GM19395 (cell line): ENCODE results near the gene IL19.

Source experiments
- ATAC-seq: cut with Tn5 transposase; IDR thresholded peaks from one replicate; pipeline ENCODE4 v1.9.1; 2021; ENCODE audit warnings: mild to moderate bottlenecking, moderate library complexity; ENCODE audit not compliant: unreplicated experiment

Gene IL19

DNA sequence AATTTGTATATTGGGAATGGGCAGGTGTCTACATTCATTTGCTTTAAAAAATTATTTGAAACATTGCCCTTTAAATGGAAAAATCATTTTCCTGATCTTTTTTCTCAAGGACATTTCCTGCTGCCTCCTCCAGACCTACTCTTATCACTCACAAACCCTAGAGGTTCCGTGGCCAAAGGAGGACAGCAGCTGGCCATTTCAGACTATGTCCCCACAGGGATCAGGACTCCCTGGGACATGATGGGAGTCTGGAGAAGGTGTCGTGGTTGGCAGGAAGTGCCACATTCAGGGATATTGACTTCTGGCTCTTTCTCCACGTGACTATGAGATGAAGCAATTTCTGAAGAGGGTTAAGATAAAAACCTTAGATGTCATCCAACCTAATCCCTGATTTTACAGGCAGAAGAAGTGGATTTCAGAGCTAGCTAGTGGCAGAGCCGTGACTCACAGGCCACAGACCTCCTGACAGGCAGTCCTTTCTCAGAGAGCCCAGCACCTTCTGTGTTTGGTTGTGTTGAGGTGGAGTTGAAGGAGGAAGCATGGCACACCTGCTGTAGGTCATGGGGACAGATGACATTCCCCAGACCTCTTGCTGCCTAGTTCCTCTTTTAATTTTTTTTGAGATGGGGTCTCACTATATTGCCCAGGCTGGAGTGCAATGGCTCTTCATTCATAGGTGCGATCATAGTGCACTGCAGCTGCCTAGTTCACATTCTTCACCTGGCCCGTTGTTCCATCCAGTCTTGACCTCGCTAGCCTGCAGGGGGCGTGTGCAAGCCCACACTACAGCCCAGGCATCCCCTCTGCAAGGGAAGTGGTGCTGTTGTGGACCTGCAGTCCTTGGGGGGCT, 27.2 kb downstream of the IL19 start:
- ATAC-seq = no peak

DNA sequence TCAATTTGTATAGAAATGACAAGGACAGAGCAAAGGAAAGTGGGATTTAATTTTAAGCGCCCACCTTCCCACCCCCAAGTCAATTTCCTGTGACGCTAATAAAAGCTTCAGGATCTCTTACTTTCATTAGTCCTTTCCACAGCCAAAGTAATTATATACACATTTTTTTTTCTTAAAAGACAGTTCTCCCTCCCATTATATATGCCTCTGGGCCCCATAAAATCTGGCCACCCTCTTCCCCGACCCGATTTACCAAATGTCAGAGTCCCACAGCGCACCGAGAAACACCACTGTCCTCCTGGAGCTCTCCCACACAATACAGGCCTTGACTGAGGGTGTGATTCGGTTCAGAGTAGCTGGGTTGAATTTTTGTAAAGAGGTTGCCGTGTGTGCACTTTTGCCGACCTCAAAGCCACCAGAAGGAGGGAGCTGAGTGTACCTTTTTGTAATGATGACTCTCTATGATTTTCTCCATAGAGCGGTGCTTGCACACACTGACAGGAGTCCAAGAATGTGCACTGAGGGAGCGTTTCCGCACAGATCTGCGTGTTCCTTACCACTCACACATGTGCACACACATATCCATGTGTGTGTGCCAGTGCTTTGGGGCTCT, 27.9 kb downstream of the IL19 start:
- no peak for ATAC-seq

DNA sequence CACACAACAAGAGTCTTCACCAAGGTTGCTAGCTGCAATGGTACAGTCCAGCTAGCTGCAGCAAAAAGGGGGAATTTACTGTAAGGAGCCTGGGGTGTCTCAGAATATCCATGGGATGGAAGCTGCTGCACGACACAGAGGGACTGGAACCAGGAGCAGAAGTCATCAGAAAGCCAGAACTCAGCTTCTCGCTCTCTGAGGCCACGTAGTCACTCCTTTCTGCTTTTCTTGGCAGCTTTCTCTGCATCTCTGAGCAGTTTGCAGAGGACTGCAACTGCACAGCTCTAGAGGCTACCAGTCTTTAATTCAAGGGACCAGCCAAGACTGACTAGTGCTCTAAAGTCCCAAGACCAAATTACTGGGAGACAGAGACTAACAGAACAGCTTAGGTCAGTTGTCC, 28.7 kb downstream of the IL19 start:
- ATAC-seq = no peak

DNA sequence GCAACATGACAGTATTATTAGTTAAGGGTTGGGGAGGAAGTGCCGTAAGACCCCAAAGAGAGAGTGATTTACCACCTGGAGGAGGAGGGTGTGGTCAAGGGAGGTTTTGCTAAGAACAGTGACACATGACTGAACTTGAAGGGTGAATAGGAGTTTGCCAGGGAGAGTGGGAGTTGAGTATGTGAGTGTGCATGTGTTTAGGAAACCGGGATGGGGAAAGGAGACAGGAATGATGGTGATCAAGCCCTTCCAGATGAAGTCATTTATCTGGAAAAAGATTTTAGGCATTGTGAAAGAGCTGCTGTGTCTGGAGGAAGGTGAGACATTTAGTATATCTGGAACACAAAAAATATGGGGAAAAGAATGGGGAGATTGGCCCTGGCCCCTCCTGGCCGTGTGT, 29.8 kb downstream of the IL19 start:
- no peak for ATAC-seq

- no peak for ATAC-seq
Measured at GRCh38 chr1:206800891-206801290, 30.3 kb downstream of the IL19 start.

- ATAC-seq = no peak
Measured at GRCh38 chr1:206801467-206801866, 30.9 kb downstream of the IL19 start.

- no peak for ATAC-seq
Measured at GRCh38 chr1:206802401-206802800, 31.8 kb downstream of the IL19 start.

GRCh38 chr1:206803221-206803730, 32.7 kb downstream of the IL19 start:
- ATAC-seq = peak; percentile 99

DNA sequence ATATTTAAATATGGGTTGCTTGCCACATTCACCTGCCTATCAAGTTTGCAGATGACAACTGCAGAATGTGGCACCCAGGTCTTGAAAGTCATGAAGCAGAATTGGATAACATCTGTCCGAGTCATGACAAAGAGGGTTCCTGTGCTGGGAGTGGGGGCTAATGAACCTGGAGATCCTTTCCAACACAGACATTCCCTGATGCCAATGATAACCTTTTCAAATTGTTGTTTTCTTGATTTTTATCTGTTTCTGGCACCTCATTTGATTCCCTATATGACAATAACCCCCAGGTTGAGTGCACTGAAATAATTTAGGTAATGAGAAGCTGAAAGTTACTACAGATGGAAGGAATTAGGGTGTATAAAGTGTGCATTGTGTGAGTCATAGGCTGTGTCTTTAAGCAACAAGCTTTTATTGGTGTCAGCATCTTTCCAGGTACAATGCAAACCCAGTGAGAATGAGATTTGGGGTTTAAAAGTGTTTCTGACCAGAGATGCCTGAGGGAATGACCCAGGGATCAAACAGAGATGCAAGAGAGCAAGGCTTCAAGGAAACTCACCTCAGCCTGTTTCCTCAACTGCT, 33.7 kb downstream of the IL19 start:
- no peak for ATAC-seq

DNA sequence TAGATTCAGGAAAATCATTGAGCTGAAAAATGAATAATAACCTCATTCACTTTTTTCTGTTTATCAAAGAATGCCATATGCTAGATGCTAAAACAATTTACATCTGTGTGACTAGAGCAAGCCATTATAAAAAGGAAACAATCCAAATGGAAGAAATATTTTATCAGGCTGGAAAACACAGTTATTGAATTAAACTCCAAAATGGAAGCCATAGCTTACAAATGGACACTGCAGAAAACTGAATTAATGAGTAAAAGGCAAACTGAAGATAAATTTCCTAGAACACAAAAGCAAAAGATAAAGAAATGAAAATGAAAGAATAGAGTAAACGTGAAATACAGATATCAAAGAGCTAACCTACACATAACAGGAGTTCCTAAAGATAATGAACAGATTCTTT, 34.8 kb downstream of the IL19 start:
- no peak for ATAC-seq

DNA sequence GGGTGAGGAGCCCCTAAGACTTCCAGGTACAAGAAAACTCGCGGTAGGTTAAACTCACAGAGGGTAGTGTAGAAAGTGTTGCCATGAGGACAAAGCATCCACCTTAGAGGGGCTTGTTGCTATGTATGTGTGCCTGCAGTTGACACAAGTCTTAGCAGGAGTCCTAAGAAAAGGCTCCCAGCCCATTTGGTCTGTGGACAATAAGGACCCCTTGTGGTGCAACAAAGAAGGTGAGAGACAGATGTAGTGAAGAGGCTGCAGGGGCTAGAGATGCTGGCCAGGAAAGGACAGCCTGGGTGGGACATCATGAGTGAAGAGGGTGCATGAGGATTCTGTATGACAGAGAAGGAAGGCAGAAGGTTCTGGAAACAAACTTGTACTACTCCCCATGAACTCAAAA, 38.0 kb downstream of the IL19 start:
- no peak for ATAC-seq

DNA sequence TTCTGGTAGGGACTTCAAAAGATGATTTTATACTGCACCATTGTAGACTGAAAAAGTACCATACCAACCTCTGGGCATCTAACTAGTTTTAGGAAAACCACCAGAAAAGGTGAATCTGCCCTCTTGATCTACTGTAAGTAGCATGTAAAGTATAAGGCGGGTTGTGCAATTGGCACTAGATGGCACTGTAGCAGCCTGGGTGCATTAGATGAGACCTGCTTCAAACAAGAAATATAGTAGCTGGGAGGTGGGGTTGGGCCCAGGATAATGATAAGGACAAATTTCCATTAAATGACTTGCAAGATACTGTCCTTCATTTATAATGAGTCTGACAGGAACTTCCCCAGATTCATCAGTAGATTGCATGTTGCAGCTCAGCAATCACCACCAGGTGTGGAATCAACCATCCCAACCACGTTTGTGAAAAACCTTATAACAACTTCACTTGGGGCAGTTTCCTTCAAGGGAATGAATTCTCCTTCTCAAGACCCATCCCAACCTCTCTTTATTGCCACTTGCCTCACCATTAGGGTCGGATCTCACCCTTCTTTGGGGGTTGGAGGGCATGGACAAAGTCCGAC, 39.0 kb downstream of the IL19 start:
- ATAC-seq = no peak

GRCh38 chr1:206812471-206812870, 41.9 kb downstream of the IL19 start:
- no peak for ATAC-seq

GRCh38 chr1:206814716-206815341, 44.3 kb downstream of the IL19 start:
- ATAC-seq = peak; percentile 42

DNA sequence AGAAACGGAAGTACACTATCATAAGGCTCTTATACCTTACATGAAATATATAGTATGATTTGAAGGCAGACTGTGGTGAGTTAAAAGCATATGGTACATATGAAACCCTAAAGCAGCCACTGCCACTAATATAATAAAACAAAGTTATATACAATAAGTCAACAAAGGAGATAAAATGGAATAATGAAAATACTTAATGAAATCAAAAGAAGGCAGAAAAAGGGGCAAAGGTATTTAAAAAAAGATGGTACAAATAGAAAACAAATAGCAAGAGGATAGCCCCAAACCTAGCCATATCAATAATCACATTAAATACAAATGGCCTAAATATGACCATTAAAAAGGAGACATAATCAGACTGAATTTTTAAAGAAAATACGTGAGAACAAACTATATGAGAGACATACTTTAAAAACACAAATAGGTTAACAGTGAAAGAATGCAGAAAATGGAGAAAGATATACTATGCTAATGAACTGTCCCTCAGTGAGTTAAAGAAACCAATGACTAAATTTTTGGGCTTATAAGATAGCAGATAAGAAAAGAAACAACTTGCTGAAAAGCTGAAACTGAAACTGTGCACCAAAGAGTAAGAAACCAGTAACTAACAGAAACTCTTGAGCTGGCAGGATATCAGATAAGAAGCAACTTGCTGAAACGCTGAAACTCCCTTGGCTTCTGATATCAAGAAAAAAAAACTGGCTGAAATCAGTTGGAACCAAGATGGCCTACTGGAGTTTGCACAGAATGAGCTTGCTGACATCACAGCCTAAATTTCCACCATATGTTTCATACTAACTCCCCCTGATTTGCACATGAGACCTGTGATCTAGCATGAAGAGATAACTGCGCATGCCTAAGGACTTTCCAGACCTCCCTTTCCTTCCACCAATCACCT, 46.1 kb downstream of the IL19 start:
- ATAC-seq = peak; percentile 82

- no peak for ATAC-seq
Measured at GRCh38 chr1:206821493-206821892, 50.9 kb downstream of the IL19 start.

DNA sequence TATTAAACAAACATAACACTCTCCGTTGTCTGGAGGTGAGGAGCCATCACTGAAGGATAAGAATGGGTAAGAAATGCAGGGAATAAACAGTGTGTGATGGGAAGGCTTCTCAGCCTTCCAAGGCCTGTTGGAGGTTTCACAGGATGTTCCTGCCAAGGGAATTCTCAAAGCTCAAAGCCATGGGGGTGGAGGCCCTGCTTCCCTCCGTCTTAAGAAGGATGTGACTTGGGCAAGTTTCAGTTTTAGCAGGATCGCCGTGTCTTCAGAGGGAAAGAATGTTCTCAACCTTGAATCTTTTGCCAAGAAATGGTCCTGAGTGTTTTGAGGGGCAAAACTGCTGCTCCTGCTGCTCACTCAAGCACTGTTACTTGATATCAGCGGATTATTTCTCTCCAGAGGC, 53.2 kb downstream of the IL19 start:
- ATAC-seq = no peak

GRCh38 chr1:206824331-206824730, 53.8 kb downstream of the IL19 start:
- ATAC-seq = no peak

- no peak for ATAC-seq
Measured at GRCh38 chr1:206826394-206826793, 55.8 kb downstream of the IL19 start.

DNA sequence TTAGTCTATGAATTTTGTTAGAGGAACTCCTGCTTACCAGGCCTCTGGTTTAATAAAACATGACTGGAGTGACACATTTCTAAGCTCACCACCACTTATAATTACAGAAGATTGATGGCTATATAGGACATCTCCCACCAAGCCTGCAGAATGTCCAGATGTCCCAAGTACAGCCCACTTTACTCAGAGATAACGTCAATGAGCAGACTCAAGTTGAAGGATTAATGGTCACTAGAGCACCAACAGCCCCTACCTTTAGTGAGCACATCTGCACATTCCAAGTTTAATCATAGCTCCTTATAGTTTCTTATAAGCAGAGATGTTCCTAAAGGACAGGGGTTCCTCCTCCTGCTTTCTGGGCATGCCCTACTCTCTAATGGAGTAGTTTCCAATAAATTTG, 57.5 kb downstream of the IL19 start:
- no peak for ATAC-seq
